SK-N-SH (cell line): Measurements from ENCODE around the gene EP400. TPM values are rescaled to one million over a fixed set of nuclear protein-coding genes. Genes with fewer than 3 reads are reported as not detected.

Experiments
- CTCF ChIA-PET: fragments of 300-600, 350-600 bp; formaldehyde crosslinking; extraction: SDS; loops from one replicate; lab custom pipeline; 2021; lab: Yijun Ruan, JAX
- POLR2A ChIA-PET: fragments of 350-600 bp; sonication (Branson Sonifier 250); formaldehyde crosslinking; extraction: SDS; loops from one replicate; lab custom pipeline; 2020; ENCODE audit warnings: antibody characterized with exemption, inconsistent platforms; lab: Yijun Ruan, JAX
- DNase-seq: peaks from one replicate; pipeline ENCODE4 v3.0.0; 2012
- H2AFZ ChIP-seq: fragments of 200-600 bp; sonication (generic); 2 replicates; pipeline ENCODE4 v1.8.1; 2016; ENCODE audit warnings: antibody characterized with exemption, mild to moderate bottlenecking, low read depth
- H3F3A ChIP-seq: fragments of 200-600 bp; sonication (generic); replicated peaks from 2 replicates; pipeline ENCODE3; 2016; ENCODE audit warnings: antibody characterized with exemption, mild to moderate bottlenecking; ENCODE audit not compliant: insufficient read depth
- H3K27ac ChIP-seq, 2 experiments: fragments of 200-500 bp in 1 of 2; fragments of 200-600 bp in 1 of 2; sonication (Bioruptor generic) in 1 of 2; sonication (generic), shearing (Covaris generic) in 1 of 2; 2 replicates each; pipeline versions ENCODE4 v1.5.1 to v1.6.1; 2014 to 2016; ENCODE audit warnings: low read depth in 2 of 2, inconsistent platforms in 1 of 2, low read length in 1 of 2, mild to moderate bottlenecking in 1 of 2, mixed read lengths in 1 of 2
- H3K27me3 ChIP-seq: fragments of 200-600 bp; sonication (generic), shearing (Covaris generic); 2 replicates; pipeline ENCODE4 v1.6.1; 2016; ENCODE audit warnings: mixed run types; ENCODE audit not compliant: insufficient read depth
- H3K36me3 ChIP-seq, 2 experiments: fragments of 200-500 bp in 1 of 2; fragments of 200-600 bp in 1 of 2; sonication (Bioruptor generic) in 1 of 2; sonication (generic) in 1 of 2; replicated peaks in 1 of 2; 2 replicates each; pipeline versions ENCODE3 to v1.5.1; 2014 to 2016; ENCODE audit warnings: low read length in 1 of 2, mild to moderate bottlenecking in 1 of 2; ENCODE audit not compliant: insufficient read depth in 2 of 2, control insufficient read depth in 1 of 2
- H3K4me1 ChIP-seq, 2 experiments: fragments of 200-500 bp in 1 of 2; fragments of 200-600 bp in 1 of 2; sonication (Bioruptor generic) in 1 of 2; sonication (generic), shearing (Covaris generic) in 1 of 2; 2 replicates each; pipeline versions ENCODE4 v1.5.1 to v1.6.1; 2014 to 2016; ENCODE audit warnings: low read depth in 1 of 2, low read length in 1 of 2, mixed run types in 1 of 2; ENCODE audit not compliant: insufficient read depth in 2 of 2, control insufficient read depth in 1 of 2
- H3K4me2 ChIP-seq: fragments of 200-600 bp; sonication (generic), shearing (Covaris generic); 2 replicates; pipeline ENCODE4 v1.6.1; 2017; ENCODE audit warnings: mixed run types
- H3K4me3 ChIP-seq, 2 experiments: fragments of 200-500 bp in 1 of 2; fragments of 200-600 bp in 1 of 2; sonication (Bioruptor generic) in 1 of 2; sonication (generic), shearing (Covaris generic) in 1 of 2; 2 replicates each; pipeline versions ENCODE4 v1.5.1 to v1.8.1; 2014 to 2016; ENCODE audit warnings: low read depth in 2 of 2, inconsistent platforms in 1 of 2, low read length in 1 of 2, mild to moderate bottlenecking in 1 of 2, mixed read lengths in 1 of 2, moderate library complexity in 1 of 2
- H3K79me2 ChIP-seq: fragments of 200-600 bp; sonication (generic); 2 replicates; pipeline ENCODE4 v1.8.1; 2017; ENCODE audit warnings: mild to moderate bottlenecking; ENCODE audit not compliant: insufficient read depth
- H3K9ac ChIP-seq: fragments of 200-600 bp; sonication (generic); 2 replicates; pipeline ENCODE4 v1.6.1; 2017; ENCODE audit warnings: mixed run types
- H3K9me2 ChIP-seq: fragments of 200-600 bp; sonication (generic); 2 replicates; pipeline ENCODE4 v1.6.1; 2017; ENCODE audit warnings: mixed run types
- H3K9me3 ChIP-seq: fragments of 200-600 bp; sonication (generic); 2 replicates; pipeline ENCODE4 v1.6.1; 2017; ENCODE audit warnings: mixed run types, mild to moderate bottlenecking, moderate library complexity
- H4K20me1 ChIP-seq: fragments of 200-600 bp; sonication (generic); 2 replicates; pipeline ENCODE4 v1.6.1; 2017; ENCODE audit warnings: mild to moderate bottlenecking, mixed run types; ENCODE audit not compliant: insufficient read depth
- CHD2 ChIP-seq: fragments of 150-350 bp; IDR thresholded peaks from 2 replicates; pipeline ENCODE4 v1.6.1; 2018; ENCODE audit warnings: low read length; ENCODE audit not compliant: partially characterized antibody
- EZH2phosphoT487 ChIP-seq: fragments of 200-600 bp; sonication (generic); IDR thresholded peaks from 2 replicates; pipeline ENCODE4 v1.6.1; 2017; ENCODE audit warnings: low read depth, mixed run types, mild to moderate bottlenecking, antibody characterized with exemption, moderate library complexity, borderline replicate concordance
- FOXM1 ChIP-seq: IDR thresholded peaks from 2 replicates; pipeline ENCODE4 v1.4.0; 2012; ENCODE audit warnings: low read depth, mild to moderate bottlenecking
- GABPA ChIP-seq: IDR thresholded peaks from 2 replicates; pipeline ENCODE4 v1.4.0; 2012; ENCODE audit warnings: low read depth, mild to moderate bottlenecking
- GATA2 ChIP-seq: sonication (generic); formaldehyde crosslinking; IDR thresholded peaks from 2 replicates; pipeline ENCODE4 v1.5.0; 2020; ENCODE audit warnings: mild to moderate bottlenecking, missing genetic modification reagents
- JUND ChIP-seq: IDR thresholded peaks from 2 replicates; pipeline ENCODE4 v1.4.0; 2012
- MXI1 ChIP-seq: IDR thresholded peaks from 2 replicates; pipeline ENCODE4 v1.6.1; 2012; ENCODE audit warnings: mild to moderate bottlenecking, low read depth, low read length, improper control_type of control experiment
- POLR2AphosphoS5 ChIP-seq: IDR thresholded peaks from 2 replicates; pipeline ENCODE4 v1.6.1; 2012; ENCODE audit warnings: low read depth, low read length
- SIN3A ChIP-seq: IDR thresholded peaks from 2 replicates; pipeline ENCODE4 v1.6.1; 2012; ENCODE audit warnings: low read depth, mild to moderate bottlenecking, low read length, moderate library complexity, borderline replicate concordance
- TAF1 ChIP-seq: IDR thresholded peaks from 2 replicates; pipeline ENCODE4 v1.6.1; 2012; ENCODE audit warnings: low read depth, mild to moderate bottlenecking, low read length, moderate library complexity, borderline replicate concordance
- WGBS: methylation state at CpG from one replicate; pipeline ENCODE4 v1.1.6; 2017; ENCODE audit warnings: low lambda C conversion rate; 5-methylcytosine and 5-hydroxymethylcytosine counted together
- polyA plus RNA-seq, 3 experiments: library from polyadenylated mRNA; depleted of rRNA; stranded (reverse); fragments of >200 nt; gene quantifications; 2 replicates each; pipeline ENCODE4 v1.2.3, GENCODE V29; 2012
- TF ChIP-seq, protein P1 (sequence below): fragments of 200-600 bp; sonication (generic); IDR thresholded peaks from 2 replicates; pipeline ENCODE4 v1.6.1; 2017; ENCODE audit warnings: antibody characterized with exemption, mild to moderate bottlenecking, moderate library complexity
- TF ChIP-seq, protein P2 (sequence below): IDR thresholded peaks from 2 replicates; pipeline ENCODE4 v1.4.0; 2012; ENCODE audit warnings: low read depth
- TF ChIP-seq, protein P3 (sequence below): fragments of 150-350 bp; IDR thresholded peaks from 2 replicates; pipeline ENCODE4 v1.6.1; 2016; ENCODE audit warnings: mild to moderate bottlenecking, low read depth, low read length
- TF ChIP-seq, protein P4 (sequence below): IDR thresholded peaks from 2 replicates; pipeline ENCODE4 v1.4.0; 2012; ENCODE audit warnings: low read depth, borderline replicate concordance
- TF ChIP-seq, protein P5 (sequence below): IDR thresholded peaks from 2 replicates; pipeline ENCODE4 v1.6.1; 2012; ENCODE audit warnings: mild to moderate bottlenecking, low read depth, low read length, moderate library complexity
- TF ChIP-seq, protein P6 (sequence below): IDR thresholded peaks from 2 replicates; pipeline ENCODE4 v1.4.0; 2012; ENCODE audit warnings: low read depth, borderline replicate concordance

EP400 gene
- polyA plus RNA-seq, 1 of the 3 experiments (the other 2 are of a cell fraction) = 7.0 TPM

DNA sequence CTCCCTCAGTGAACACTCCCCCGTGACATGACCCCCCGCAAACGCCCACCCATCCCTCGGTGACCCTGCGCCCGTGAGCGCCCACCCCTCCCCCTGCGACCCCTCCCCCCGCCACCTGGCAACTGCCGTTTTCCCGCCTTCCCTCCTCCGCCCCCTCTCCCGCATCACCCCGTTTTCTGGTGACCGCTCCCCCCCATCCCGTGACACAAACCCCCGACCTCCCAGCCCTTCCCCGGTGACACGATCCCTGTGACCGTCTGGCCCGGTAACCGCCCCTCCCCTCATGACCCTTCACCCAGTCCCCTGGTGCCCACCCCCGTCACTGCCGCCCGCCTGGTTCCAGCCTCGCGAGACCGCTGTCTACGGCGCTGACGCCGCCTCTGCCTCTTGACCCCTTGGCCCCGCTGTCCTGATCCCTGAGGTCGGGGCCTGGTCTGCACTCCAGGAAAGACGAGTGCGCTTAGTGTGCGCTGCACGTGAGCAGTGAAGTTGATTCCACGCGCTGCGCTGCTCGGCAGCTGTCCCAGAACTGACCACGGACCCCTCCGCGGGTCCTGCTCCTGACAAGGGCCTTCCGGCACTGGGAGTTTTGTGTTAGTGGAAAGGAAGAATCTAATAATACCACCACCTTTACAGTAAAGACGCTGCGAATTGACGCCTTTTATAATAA, 135.0 kb downstream of the EP400 start:
- Histone ChIP-seq H3K9me2 (no peaks in the 10 kb centered on the region), H3K27me3 (no peaks in the 10 kb centered on the region), H4K20me1 (peaks cover 10% of the 10 kb centered on the region; the same call in 1 of the 2 replicates), H3K9ac (peak overlapping the region; percentile 85), H3K9me3 (no peaks in the 10 kb centered on the region), H3K36me3 (peaks cover 15 to 21% of the 10 kb centered on the region in 2 experiments), H3K79me2 (peaks cover 49% of the 10 kb centered on the region), H2AFZ (no peak overlapping the region; the same call in 1 of the 2 replicates), H3K4me2 (peak overlapping the region; percentile 99), H3K4me3 (peak overlapping the region; percentile 81 to 88), H3K27ac (peak overlapping the region; percentile 60 to 78; a peak in 3 of 4 replicates), H3F3A (peaks cover 9% of the 10 kb centered on the region), H3K4me1 (peaks cover 0 to 12% of the 10 kb centered on the region in 2 experiments; a peak in 2 of 4 replicates)
- peak; percentile 87 for DNase-seq
- ChIA-PET POLR2A (no interaction called here), CTCF (no interaction called here)
- WGBS = 12% methylated on average over 38 of the region's 49 CpGs
- TF ChIP-seq, protein P1, sequence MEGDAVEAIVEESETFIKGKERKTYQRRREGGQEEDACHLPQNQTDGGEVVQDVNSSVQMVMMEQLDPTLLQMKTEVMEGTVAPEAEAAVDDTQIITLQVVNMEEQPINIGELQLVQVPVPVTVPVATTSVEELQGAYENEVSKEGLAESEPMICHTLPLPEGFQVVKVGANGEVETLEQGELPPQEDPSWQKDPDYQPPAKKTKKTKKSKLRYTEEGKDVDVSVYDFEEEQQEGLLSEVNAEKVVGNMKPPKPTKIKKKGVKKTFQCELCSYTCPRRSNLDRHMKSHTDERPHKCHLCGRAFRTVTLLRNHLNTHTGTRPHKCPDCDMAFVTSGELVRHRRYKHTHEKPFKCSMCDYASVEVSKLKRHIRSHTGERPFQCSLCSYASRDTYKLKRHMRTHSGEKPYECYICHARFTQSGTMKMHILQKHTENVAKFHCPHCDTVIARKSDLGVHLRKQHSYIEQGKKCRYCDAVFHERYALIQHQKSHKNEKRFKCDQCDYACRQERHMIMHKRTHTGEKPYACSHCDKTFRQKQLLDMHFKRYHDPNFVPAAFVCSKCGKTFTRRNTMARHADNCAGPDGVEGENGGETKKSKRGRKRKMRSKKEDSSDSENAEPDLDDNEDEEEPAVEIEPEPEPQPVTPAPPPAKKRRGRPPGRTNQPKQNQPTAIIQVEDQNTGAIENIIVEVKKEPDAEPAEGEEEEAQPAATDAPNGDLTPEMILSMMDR = no peak
- TF ChIP-seq, protein P2, sequence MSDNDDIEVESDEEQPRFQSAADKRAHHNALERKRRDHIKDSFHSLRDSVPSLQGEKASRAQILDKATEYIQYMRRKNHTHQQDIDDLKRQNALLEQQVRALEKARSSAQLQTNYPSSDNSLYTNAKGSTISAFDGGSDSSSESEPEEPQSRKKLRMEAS = peak; percentile 45; the same call in 1 of the 2 replicates
- TF ChIP-seq MXI1 (peak; percentile 80), FOXM1 (no peak), TAF1 (no peak), JUND (no peak), GABPA (no peak), CHD2 (peak; percentile 98)
- TF ChIP-seq, protein P3, sequence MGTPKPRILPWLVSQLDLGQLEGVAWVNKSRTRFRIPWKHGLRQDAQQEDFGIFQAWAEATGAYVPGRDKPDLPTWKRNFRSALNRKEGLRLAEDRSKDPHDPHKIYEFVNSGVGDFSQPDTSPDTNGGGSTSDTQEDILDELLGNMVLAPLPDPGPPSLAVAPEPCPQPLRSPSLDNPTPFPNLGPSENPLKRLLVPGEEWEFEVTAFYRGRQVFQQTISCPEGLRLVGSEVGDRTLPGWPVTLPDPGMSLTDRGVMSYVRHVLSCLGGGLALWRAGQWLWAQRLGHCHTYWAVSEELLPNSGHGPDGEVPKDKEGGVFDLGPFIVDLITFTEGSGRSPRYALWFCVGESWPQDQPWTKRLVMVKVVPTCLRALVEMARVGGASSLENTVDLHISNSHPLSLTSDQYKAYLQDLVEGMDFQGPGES = no peak
- TF ChIP-seq, protein P4, sequence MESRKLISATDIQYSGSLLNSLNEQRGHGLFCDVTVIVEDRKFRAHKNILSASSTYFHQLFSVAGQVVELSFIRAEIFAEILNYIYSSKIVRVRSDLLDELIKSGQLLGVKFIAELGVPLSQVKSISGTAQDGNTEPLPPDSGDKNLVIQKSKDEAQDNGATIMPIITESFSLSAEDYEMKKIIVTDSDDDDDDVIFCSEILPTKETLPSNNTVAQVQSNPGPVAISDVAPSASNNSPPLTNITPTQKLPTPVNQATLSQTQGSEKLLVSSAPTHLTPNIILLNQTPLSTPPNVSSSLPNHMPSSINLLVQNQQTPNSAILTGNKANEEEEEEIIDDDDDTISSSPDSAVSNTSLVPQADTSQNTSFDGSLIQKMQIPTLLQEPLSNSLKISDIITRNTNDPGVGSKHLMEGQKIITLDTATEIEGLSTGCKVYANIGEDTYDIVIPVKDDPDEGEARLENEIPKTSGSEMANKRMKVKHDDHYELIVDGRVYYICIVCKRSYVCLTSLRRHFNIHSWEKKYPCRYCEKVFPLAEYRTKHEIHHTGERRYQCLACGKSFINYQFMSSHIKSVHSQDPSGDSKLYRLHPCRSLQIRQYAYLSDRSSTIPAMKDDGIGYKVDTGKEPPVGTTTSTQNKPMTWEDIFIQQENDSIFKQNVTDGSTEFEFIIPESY = peak; percentile 93

DNA sequence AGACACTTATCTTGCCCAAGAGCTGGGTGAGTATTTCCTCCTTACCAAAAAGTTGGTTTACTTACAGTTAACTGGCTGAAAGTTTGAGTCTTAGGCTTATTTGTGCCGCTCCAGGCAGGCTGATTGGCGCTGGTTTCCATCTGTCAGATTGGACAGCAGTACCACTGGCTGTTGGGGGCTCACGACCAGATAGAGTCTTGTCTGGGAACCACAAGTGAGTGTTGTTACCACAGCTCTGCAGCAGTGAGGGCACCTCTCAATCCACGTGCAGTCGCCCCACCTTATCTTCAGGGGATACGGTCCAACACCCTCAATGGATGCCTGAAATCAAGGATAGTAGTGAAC, 135.5 kb downstream of the EP400 start:
- Histone ChIP-seq H3K9me2 (no peaks in the 10 kb centered on the region), H3K9ac (peak overlapping the region; percentile 85), H3K4me3 (peak overlapping the region; percentile 81 to 88), H3K36me3 (peaks cover 13 to 16% of the 10 kb centered on the region in 2 experiments), H3K79me2 (peaks cover 54% of the 10 kb centered on the region), H4K20me1 (peaks cover 10% of the 10 kb centered on the region; the same call in 1 of the 2 replicates), H3K4me2 (peak overlapping the region; percentile 99), H3K27ac (peak overlapping the region in 1 of 2 experiments; percentile 78; a peak in 3 of 4 replicates), H3K27me3 (no peaks in the 10 kb centered on the region), H3K9me3 (no peaks in the 10 kb centered on the region), H3F3A (peaks cover 14% of the 10 kb centered on the region), H3K4me1 (peaks cover 0 to 12% of the 10 kb centered on the region in 2 experiments; a peak in 2 of 4 replicates), H2AFZ (no peak overlapping the region)
- ChIA-PET CTCF (no interaction called here), POLR2A (no interaction called here)
- WGBS = 73% methylated on average over 5 of the region's 6 CpGs
- DNase-seq = no peak
- TF ChIP-seq, protein P5, sequence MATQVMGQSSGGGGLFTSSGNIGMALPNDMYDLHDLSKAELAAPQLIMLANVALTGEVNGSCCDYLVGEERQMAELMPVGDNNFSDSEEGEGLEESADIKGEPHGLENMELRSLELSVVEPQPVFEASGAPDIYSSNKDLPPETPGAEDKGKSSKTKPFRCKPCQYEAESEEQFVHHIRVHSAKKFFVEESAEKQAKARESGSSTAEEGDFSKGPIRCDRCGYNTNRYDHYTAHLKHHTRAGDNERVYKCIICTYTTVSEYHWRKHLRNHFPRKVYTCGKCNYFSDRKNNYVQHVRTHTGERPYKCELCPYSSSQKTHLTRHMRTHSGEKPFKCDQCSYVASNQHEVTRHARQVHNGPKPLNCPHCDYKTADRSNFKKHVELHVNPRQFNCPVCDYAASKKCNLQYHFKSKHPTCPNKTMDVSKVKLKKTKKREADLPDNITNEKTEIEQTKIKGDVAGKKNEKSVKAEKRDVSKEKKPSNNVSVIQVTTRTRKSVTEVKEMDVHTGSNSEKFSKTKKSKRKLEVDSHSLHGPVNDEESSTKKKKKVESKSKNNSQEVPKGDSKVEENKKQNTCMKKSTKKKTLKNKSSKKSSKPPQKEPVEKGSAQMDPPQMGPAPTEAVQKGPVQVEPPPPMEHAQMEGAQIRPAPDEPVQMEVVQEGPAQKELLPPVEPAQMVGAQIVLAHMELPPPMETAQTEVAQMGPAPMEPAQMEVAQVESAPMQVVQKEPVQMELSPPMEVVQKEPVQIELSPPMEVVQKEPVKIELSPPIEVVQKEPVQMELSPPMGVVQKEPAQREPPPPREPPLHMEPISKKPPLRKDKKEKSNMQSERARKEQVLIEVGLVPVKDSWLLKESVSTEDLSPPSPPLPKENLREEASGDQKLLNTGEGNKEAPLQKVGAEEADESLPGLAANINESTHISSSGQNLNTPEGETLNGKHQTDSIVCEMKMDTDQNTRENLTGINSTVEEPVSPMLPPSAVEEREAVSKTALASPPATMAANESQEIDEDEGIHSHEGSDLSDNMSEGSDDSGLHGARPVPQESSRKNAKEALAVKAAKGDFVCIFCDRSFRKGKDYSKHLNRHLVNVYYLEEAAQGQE = no peak
- TF ChIP-seq POLR2AphosphoS5 (no peak), GATA2 (CRISPR knock-in tag) (no peak), SIN3A (no peak), EZH2phosphoT487 (no peak), CHD2 (no peak)
- TF ChIP-seq, protein P6, sequence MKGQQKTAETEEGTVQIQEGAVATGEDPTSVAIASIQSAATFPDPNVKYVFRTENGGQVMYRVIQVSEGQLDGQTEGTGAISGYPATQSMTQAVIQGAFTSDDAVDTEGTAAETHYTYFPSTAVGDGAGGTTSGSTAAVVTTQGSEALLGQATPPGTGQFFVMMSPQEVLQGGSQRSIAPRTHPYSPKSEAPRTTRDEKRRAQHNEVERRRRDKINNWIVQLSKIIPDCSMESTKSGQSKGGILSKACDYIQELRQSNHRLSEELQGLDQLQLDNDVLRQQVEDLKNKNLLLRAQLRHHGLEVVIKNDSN = no peak
